Stimulated activated CD4-positive, alpha-beta T cell treated with anti-CD3 and anti-CD28 coated beads, Interleukin-15, amount 100 ng/mL, for 24 hours (primary cell): ENCODE results near the gene CCDC33.
A peak's percentile ranks its signal among the peaks of the same experiment; 100 is the strongest.

Experiments used
- DNase-seq: peaks from one replicate; pipeline ENCODE4 v3.0.0-alpha.2; 2020

The CCDC33 gene

DNA sequence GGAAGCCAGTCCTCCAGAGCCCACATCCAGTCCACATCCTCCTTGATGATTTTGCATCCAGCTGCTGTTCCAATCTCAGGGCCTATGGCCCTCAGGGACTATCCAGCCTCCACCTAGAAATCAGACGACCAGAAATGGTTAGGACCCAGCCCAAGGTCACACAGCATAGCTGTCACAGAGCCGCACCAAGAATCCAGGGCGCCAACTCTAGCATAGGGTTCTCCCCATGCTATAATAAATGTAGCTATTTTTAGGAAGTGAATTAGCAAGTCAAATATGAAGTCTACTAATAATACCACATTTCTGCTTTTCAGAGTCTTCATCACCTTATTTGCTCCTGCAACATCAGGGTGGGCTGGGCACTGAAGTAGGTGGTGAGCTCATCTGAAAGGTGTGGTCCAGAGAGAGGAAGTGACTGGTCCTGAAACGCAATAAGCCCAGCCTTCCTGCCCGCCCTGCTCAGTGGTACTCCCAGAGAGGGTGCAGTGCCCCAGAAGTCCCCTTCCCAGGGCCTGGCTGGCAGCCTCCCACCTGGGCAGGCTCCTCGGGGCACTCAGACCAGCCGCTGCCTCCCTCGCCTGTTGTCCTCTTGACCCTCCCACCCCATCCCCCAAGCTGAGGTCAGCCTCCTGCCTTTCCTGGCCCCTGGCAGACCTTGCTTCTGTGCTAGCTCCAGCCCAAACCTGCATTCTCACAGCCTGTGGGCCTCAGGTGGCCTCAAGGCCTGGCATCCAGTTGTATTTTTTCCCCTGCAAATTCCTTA, 148.9 kb downstream of the CCDC33 start:
- DNase-seq: peak; percentile 81

GRCh38 chr15:74385733-74386132, 149.6 kb downstream of the CCDC33 start:
- DNase-seq: no peak
